ENCODE results near the gene ZNF862.
A peak's percentile ranks its signal among the peaks of the same experiment; 100 is the strongest.
"Not testable (repeated sequence)": the region's sequence is repeated elsewhere in the genome, so short reads cannot be mapped to it uniquely, and the experiment has no call there.

Gene ZNF862

GRCh38 chr7:149823631-149824199 is 14.5 kb upstream of the ZNF862 start:
- DNase-seq (ENCODE audit: low read depth, low spot score): no peak
- H3K27ac ChIP-seq: no peak overlapping the region

- no peak for DNase-seq (ENCODE audit: low read depth, low spot score)
- H3K27ac ChIP-seq: no peak overlapping the region
Observed at GRCh38 chr7:149824301-149824741, 13.9 kb upstream of the ZNF862 start.

- no peak overlapping the region for H3K27ac ChIP-seq
Observed at GRCh38 chr7:149824748-149825566, 13.2 kb upstream of the ZNF862 start.

GRCh38 chr7:149825567-149826343 is 12.4 kb upstream of the ZNF862 start:
- H3K27ac ChIP-seq: no peak overlapping the region
- no peak for DNase-seq (ENCODE audit: low read depth, low spot score)

More at GRCh38 chr7:149824748-149825566, 13.2 kb upstream of the ZNF862 start:
- no peak for DNase-seq (ENCODE audit: low read depth, low spot score)

GRCh38 chr7:149826344-149827088 is 11.7 kb upstream of the ZNF862 start:
- DNase-seq (ENCODE audit: low read depth, low spot score): no peak
- no peak overlapping the region for H3K27ac ChIP-seq

DNA sequence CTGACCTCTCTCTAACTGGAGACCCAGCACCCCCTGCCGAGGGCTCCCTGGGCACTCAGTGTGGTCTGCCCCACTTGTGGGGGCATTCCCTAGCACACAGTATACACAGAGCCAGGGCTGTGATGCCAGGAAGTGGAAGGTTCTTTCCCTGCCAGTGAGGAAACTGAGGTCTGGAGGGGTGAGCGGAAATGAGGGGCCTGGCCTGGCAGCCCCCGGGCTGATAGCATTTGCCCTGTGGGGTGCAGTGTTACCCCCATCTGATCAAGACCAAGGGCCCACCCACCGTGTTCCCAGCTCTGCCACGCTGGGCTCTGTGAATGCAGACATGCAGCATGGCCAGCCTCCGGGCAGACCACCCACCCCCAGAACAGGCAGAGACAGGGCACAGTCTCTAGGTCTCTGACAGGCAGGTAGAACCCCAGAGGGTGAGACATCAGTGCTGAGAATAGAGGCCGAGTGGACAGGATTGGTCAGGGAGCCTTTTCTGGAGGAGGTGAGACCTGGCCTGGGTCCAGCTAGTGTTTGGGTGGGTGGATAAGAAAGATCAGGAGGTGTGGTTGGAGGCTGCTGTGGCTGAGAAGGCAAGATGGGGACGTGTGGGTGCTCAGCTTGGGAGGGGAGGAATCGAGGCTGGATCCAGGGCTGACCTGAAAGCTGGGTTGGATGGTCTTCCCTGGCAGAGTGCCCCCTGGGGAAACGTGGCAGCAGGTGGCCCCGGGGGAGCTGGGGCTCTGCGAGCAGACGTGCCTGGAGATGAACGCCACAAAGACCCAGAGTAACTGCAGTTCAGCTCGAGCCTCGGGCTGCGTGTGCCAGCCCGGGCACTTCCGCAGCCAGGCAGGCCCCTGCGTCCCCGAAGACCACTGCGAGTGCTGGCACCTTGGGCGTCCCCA is 10.8 kb upstream of the ZNF862 start:
- no peak for DNase-seq (ENCODE audit: low read depth, low spot score)
- no peak overlapping the region for H3K27ac ChIP-seq

GRCh38 chr7:149828357-149829309 is 9.5 kb upstream of the ZNF862 start:
- DNase-seq (ENCODE audit: low read depth, low spot score): no peak
- H3K27ac ChIP-seq: no peak overlapping the region

DNA sequence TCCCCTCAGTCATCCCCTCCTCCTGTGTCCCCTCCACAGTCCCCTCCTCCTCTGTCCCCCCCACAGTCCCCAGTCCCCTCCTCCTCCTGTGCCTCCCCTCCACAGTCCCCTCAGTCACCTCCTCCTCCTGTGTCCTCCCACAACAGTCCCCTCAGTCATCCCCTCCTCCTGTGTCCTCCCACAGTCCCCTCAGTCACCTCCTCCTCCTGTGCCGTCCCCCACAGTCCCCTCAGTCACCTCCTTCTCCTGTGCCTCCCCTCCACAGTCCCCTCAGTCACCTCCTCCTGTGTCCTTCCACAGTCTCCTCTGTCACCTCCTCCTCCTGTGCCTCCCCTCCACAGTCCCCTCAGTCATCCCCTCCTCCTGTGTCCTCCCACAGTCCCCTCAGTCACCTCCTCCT is 7.6 kb upstream of the ZNF862 start:
- DNase-seq (ENCODE audit: low read depth, low spot score); H3K27ac ChIP-seq: not testable (repeated sequence)

- H3K27ac ChIP-seq: no peak overlapping the region
- no peak for DNase-seq (ENCODE audit: low read depth, low spot score)
Observed at GRCh38 chr7:149830997-149831740, 7.0 kb upstream of the ZNF862 start.

GRCh38 chr7:149831741-149832219 is 6.4 kb upstream of the ZNF862 start:
- H3K27ac ChIP-seq: no peak overlapping the region
- no peak for DNase-seq (ENCODE audit: low read depth, low spot score)

- DNase-seq (ENCODE audit: low read depth, low spot score): no peak
- H3K27ac ChIP-seq: no peak overlapping the region
Observed at GRCh38 chr7:149832332-149833041, 5.7 kb upstream of the ZNF862 start.

- DNase-seq (ENCODE audit: low read depth, low spot score): no peak
- no peak overlapping the region for H3K27ac ChIP-seq
Observed at GRCh38 chr7:149833495-149834130, 4.6 kb upstream of the ZNF862 start.

- no peak overlapping the region for H3K27ac ChIP-seq
- DNase-seq (ENCODE audit: low read depth, low spot score): no peak
Observed at GRCh38 chr7:149834601-149835000, 3.6 kb upstream of the ZNF862 start.

- no peak for DNase-seq (ENCODE audit: low read depth, low spot score)
- no peak overlapping the region for H3K27ac ChIP-seq
Observed at GRCh38 chr7:149836434-149836833, 1.7 kb upstream of the ZNF862 start.

- no peak for DNase-seq (ENCODE audit: low read depth, low spot score)
- H3K27ac ChIP-seq: no peak overlapping the region
Observed at GRCh38 chr7:149837564-149838223, 481 bp upstream of the ZNF862 start.

- peak overlapping the region; percentile 65 for H3K27ac ChIP-seq
- DNase-seq (ENCODE audit: low read depth, low spot score): no peak
Observed at GRCh38 chr7:149838992-149839408, 825 bp downstream of the ZNF862 start.

Data from epithelial cell of prostate (primary cell).